ENCODE results near the gene ARFGAP3.

The ARFGAP3 gene

DNA sequence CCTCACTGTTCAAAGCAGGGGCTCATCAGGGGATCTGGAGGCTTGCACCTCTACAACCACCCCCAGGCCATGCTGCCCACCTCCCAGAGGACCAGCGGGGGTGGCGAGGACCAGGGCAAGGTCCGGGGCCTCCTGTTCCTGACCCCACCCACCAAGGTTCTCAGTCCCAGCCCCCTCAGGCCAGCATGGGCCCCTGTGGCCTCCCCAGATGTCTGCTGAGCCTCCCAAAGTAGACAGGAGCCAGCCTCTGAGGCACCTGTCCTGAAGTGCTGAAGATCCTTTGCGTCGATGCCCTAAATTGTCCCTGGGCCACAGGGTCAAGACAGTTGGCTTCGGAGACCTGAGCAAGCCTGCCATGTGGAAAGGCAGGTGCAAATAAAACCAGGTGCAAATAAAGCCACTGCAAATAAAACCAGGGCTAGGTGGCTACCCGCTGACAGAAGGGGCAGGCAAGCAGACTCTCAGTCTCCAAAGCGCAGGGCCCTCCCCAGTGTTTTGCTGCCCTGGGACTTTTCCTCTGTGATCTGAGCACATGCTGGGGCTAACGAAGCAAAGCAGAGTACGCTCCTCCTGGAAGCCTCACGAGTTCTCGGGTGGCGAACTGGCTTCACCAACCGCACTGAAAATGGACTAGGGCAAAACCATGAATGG, 22.4 kb upstream of the ARFGAP3 start:
- no peaks in the 10 kb centered on the region for H3K9me3 ChIP-seq (replicated peaks; ENCODE audit: insufficient read depth, low read length)
- H3K4me3 ChIP-seq (ENCODE audit: low read length): no peak overlapping the region
- no peaks in the 10 kb centered on the region for H3K9me2 ChIP-seq (replicated peaks; ENCODE audit: insufficient read depth, low read length)
- H3K4me1 ChIP-seq (ENCODE audit: low read length): no peaks in the 10 kb centered on the region
- no peak overlapping the region for H3K4me2 ChIP-seq (ENCODE audit: low read depth, low read length)
- H2AFZ ChIP-seq (ENCODE audit: low read length): no peak overlapping the region
- H3F3A ChIP-seq (ENCODE audit: insufficient read depth, low read length): no peaks in the 10 kb centered on the region
- H3K79me2 ChIP-seq (ENCODE audit: low read length): no peaks in the 10 kb centered on the region
- H3K27ac ChIP-seq (ENCODE audit: low read length): no peak overlapping the region
- H3K36me3 ChIP-seq (replicated peaks; ENCODE audit: insufficient read depth, low read length): no peaks in the 10 kb centered on the region
- no peak overlapping the region for H3K9ac ChIP-seq (ENCODE audit: low read length)
- DNase-seq: no peak
- TF ChIP-seq, protein P1, sequence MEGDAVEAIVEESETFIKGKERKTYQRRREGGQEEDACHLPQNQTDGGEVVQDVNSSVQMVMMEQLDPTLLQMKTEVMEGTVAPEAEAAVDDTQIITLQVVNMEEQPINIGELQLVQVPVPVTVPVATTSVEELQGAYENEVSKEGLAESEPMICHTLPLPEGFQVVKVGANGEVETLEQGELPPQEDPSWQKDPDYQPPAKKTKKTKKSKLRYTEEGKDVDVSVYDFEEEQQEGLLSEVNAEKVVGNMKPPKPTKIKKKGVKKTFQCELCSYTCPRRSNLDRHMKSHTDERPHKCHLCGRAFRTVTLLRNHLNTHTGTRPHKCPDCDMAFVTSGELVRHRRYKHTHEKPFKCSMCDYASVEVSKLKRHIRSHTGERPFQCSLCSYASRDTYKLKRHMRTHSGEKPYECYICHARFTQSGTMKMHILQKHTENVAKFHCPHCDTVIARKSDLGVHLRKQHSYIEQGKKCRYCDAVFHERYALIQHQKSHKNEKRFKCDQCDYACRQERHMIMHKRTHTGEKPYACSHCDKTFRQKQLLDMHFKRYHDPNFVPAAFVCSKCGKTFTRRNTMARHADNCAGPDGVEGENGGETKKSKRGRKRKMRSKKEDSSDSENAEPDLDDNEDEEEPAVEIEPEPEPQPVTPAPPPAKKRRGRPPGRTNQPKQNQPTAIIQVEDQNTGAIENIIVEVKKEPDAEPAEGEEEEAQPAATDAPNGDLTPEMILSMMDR (IDR thresholded peaks at IDR 0.05; ENCODE audit: low read length): no peak
- TF ChIP-seq EZH2phosphoT487 (IDR thresholded peaks at IDR 0.05; ENCODE audit: low read length): no peak
- TF ChIP-seq EZH2 (optimal IDR thresholded peaks at IDR 0.05; ENCODE audit: low read depth, low read length): no peak
- H3K27me3 ChIP-seq (replicated peaks; ENCODE audit: insufficient read depth, low read length): no peaks in the 10 kb centered on the region
- H4K20me1 ChIP-seq (ENCODE audit: insufficient read depth, low read length): no peaks in the 10 kb centered on the region

DNA sequence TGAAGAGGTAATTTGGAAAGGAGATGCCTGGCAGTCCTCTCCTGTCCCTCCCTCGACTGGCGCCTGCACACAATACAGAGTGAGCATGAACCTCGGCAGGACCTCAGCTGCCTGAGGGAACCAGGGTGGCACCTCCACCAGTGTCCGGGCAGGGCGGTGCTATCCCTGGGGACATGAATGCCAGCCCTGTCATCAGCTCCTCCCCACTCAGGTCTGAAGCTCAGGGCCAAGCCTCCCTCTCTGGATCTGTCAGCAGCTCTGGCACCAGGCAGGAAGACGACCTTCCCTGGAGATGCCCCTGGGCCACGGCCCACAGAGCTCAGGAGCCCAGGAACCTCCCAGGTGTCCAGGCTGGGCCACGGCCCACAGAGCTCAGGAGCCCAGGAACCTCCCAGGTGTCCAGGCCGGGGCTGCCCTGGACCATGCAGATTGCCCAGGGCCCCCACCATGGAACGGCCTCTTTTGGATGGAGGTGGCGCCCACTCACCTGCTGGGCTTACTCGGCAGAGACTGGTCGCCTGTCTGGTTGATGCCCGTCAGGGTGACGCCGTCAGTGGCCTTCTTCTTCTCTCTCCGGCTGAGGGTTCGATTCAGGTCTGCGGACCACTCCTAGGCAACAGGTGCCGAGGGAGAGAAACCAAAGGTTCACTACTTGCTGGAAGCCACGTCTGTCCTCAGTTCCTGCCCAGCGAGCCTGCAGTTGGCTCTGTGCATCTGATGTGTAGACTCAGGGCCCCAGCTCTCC, 21.7 kb upstream of the ARFGAP3 start:
- Histone ChIP-seq H4K20me1 (ENCODE audit: insufficient read depth, low read length) (no peaks in the 10 kb centered on the region), H3K36me3 (replicated peaks; ENCODE audit: insufficient read depth, low read length) (no peaks in the 10 kb centered on the region), H3K4me3 (ENCODE audit: low read length) (no peak overlapping the region), H3K4me1 (ENCODE audit: low read length) (no peaks in the 10 kb centered on the region), H3K9me3 (replicated peaks; ENCODE audit: insufficient read depth, low read length) (no peaks in the 10 kb centered on the region), H3K27me3 (replicated peaks; ENCODE audit: insufficient read depth, low read length) (no peaks in the 10 kb centered on the region), H3K9me2 (replicated peaks; ENCODE audit: insufficient read depth, low read length) (no peaks in the 10 kb centered on the region), H2AFZ (ENCODE audit: low read length) (no peak overlapping the region), H3K27ac (ENCODE audit: low read length) (no peak overlapping the region), H3F3A (ENCODE audit: insufficient read depth, low read length) (no peaks in the 10 kb centered on the region), H3K79me2 (ENCODE audit: low read length) (no peaks in the 10 kb centered on the region), H3K4me2 (ENCODE audit: low read depth, low read length) (no peak overlapping the region), H3K9ac (ENCODE audit: low read length) (no peak overlapping the region)
- no peak for DNase-seq
- TF ChIP-seq EZH2 (optimal IDR thresholded peaks at IDR 0.05; ENCODE audit: low read depth, low read length) (no peak), EZH2phosphoT487 (IDR thresholded peaks at IDR 0.05; ENCODE audit: low read length) (no peak)
- TF ChIP-seq, protein P1 (IDR thresholded peaks at IDR 0.05; ENCODE audit: low read length): no peak

DNA sequence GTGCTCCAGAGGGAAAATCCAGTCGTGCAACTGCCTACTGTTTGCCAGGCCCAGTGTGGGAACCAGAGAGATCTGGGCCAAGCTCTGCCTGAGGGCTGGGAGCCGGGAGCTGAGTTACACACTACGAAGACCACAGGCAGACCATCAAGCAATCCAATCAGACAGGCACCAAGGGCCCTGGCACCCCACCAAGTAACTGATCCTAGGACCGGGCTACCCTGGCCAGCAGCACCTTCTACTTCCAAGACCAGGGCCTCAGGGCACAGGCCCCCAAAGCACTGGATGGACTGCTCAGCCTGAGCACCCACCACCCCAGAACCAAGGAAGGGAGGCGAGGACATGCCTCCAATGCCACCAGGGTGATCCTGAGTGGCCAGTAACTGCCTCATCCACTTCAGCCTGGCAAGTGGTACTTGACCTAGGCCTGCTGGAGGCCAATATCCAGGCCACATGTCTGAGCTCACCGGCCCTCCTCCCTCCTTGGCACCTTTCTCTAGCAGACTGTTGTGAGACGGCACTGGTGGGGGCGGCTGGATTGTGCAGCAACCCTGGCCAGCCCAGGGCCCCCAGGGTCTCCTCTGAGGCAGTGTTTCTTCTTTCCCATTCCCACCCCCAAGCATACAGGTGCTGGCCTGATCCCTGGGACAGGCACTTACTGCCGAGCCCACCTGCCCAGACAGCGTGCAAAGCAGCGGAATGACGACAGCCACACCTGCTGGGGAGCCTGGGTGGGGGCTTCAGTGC, 20.7 kb upstream of the ARFGAP3 start:
- Histone ChIP-seq H2AFZ (ENCODE audit: low read length) (no peak overlapping the region), H3K27ac (ENCODE audit: low read length) (no peak overlapping the region), H3K27me3 (replicated peaks; ENCODE audit: insufficient read depth, low read length) (no peaks in the 10 kb centered on the region), H4K20me1 (ENCODE audit: insufficient read depth, low read length) (no peaks in the 10 kb centered on the region), H3K4me2 (ENCODE audit: low read depth, low read length) (no peak overlapping the region), H3K79me2 (ENCODE audit: low read length) (no peaks in the 10 kb centered on the region), H3K9me2 (replicated peaks; ENCODE audit: insufficient read depth, low read length) (no peaks in the 10 kb centered on the region), H3K4me3 (ENCODE audit: low read length) (no peak overlapping the region), H3F3A (ENCODE audit: insufficient read depth, low read length) (no peaks in the 10 kb centered on the region), H3K4me1 (ENCODE audit: low read length) (no peaks in the 10 kb centered on the region), H3K9ac (ENCODE audit: low read length) (no peak overlapping the region), H3K36me3 (replicated peaks; ENCODE audit: insufficient read depth, low read length) (no peaks in the 10 kb centered on the region), H3K9me3 (replicated peaks; ENCODE audit: insufficient read depth, low read length) (no peaks in the 10 kb centered on the region)
- no peak for DNase-seq
- TF ChIP-seq EZH2phosphoT487 (IDR thresholded peaks at IDR 0.05; ENCODE audit: low read length): no peak
- TF ChIP-seq, protein P1 (IDR thresholded peaks at IDR 0.05; ENCODE audit: low read length): no peak
- TF ChIP-seq EZH2 (optimal IDR thresholded peaks at IDR 0.05; ENCODE audit: low read depth, low read length): no peak

Data from MM.1S (cell line).